Measurements from ENCODE around the gene JMY.

The JMY gene

DNA sequence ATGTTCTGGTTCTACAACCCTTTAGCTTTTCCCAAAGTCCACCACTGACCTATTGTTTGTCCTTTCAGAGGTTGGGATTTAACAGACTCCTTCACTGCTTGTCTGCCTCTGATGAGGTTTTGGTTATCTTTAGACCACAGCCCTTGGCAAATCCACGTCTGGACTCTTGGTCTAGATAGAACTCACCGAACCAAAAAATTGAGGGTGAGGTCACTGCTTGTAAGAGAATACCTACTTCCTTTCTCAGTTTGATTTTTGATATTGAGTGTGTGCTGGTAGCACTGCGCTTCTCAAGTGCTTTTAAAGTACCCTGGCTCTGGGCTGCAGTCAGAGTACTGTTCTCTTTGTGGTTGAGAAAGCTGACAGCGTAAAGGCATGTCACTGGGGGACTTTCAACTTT is 61.7 kb downstream of the JMY start:
- DNase-seq (ENCODE audit: low read depth in 2 of 2) = no peak

DNA sequence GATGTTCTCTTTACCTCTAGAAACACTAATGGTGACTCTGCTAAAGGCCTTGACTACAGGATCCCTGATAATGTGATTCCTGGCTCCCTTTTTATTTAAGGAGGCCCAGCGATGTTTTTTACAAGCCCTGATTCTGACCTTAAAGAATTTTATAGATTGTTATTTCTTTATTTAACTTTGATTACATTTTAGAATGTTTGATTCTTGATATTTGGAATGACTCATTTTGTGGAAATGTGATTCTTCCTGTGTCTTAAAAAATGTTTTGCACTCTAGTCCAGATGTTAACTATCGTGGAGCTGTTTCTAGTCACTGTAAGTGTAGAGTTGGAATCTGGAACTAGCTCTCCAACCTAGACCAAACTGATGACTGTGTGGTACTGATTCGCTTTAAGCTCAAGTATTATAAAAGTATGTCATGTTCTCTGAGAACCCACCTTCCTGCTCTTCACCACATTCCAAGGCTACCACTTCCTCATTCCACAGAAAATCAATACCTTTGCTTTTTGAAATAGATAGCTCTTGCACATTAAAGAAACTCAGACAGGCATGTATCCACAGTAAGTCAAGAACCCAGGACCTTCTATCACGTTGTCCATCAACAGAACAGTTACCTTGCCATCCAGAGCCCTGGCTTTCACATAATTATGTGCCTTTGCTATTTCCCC is 65.2 kb downstream of the JMY start:
- no peak for DNase-seq (ENCODE audit: low read depth in 2 of 2)

DNA sequence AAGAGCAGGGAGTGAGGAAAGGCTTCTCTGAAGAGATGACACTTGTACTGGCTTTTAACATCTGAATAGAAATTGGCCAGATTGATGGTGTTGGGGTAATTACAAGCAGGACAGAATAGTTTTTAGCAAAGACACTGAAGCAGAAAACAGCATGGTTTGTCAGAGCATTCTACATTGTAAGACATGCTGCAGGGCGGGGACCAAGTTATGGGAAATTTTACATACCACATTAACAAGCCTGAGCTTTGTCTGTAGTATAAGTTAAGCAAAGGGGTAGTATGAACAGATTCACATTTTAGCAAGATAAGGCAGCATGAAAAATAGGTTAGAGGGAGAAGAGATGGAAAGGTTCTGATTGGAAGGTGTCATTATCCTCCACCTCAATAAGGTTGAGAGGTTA is 66.5 kb downstream of the JMY start:
- DNase-seq (ENCODE audit: low read depth in 2 of 2) = no peak

DNA sequence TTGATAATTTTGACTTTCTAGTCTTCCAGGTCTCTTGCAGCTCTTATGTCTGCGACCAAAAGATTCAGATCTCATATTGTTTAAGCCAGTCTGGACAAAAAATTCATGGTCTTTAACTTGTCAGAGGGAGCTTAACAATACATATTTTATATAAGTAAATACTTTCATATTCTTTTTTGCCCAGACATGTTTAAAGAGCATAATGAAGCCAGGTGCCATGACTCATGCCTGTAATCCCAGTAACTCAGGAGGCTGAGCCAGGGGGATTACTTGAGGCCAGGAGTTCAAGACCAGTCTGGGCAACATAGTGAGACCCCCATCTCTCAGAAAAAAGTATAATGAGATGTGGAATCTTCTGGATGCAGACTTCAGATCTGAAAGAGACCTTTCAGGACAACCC is 69.8 kb downstream of the JMY start:
- DNase-seq (ENCODE audit: low read depth in 2 of 2) = no peak

DNA sequence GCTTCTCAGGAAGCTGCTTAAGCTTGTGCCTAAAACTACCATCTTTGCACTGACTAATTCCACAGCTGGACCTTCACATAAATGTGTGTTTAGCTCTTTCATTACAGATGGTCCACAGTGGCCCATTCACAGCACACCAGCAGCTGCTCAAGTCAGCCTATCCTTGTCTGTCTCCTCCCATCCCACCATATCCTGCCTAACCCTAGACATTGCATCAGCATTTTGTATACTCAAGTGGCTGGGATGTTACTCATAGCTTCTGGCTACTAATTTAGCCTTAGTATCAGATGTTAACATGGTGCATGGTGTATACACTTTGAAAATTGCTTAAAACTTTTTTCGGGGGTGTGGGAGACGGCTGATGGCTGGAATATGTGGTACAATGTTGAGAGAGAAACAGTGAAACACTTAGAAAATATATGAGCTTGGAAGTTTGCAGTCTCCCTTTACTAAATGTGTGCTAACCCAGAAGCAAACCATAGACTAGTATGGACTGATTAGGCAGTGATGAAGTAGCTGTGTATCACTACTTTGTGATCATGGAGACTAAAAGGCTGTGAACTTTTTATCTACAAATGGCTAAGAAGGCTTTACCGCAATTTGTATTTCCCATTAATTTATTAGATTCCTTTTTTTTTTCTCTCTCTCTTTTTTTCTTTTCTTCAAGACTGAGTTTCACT is 83.1 kb downstream of the JMY start:
- no peak for DNase-seq (ENCODE audit: low read depth in 2 of 2)

DNA sequence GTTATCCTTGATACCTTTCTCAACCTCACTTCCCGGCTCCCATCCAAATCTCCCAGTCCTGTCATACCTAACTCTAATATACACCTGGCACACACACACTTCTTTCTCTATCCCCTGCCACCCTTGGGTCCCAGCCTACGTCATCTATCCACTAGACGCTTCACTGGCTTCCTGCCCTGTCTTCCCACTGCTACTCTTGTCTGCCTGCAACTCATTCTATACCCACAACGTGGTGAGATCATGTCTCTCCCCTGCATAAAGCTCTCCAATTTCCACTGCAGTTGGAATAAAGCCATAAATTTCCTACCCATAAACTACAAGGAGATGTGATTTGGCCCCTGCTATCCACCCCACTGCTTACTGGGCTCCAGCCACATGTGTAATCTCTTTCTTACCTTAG is 93.5 kb downstream of the JMY start:
- no peak for DNase-seq (ENCODE audit: low read depth in 2 of 2)

DNA sequence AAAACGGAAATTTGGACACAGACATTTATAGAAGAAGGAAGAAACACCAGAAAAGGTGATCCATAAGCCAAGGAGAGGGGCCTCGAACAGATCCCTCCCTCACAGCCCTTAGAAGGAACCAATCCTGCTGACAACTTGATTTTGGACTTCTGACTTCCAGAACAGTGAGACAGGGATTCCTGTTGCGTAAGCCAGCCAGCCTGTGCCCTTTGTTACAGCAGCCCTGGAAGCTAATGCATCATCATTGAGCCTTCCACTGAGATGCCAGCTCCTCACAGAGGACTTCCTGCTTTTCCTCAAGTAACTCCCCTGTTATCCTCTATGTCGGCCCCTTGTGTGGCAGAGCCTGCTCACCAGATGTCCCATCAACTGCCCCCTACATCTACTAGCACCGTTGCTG is 94.1 kb downstream of the JMY start:
- DNase-seq (ENCODE audit: low read depth in 2 of 2) = no peak

DNA sequence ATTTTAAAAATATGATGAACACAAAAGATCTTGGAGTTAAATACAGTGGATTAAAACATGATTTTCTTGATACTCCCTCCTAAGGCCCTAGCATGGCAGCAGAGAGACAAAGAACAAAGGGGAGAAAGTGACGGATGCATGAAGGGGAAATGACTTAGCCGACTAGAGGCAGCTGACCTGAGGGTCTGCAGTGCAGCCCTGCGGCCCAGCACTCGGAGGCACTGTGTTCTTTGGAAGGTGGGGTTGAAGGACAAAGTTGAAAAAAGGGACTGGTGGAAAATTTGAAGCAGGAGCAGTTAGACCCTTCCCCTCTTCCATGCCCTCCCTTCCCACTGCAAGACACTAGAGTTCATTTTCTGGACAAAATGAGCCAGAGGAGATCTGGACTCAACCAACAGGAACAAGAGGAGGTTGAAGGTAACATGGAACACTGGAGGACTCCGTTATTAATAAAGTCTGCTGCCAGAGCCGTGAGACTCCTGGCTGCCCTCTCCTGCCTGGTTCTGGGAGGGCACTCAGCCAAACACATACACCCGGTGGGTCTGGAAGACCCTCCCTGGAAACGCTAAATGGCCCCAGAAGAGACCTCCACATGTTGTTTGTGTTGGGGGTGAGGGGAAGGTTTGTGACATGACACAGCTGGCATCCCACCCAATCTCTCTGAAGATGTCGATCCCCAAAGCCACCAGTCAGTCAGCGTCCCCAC is 98.1 kb downstream of the JMY start:
- no peak for DNase-seq (ENCODE audit: low read depth in 2 of 2)

DNA sequence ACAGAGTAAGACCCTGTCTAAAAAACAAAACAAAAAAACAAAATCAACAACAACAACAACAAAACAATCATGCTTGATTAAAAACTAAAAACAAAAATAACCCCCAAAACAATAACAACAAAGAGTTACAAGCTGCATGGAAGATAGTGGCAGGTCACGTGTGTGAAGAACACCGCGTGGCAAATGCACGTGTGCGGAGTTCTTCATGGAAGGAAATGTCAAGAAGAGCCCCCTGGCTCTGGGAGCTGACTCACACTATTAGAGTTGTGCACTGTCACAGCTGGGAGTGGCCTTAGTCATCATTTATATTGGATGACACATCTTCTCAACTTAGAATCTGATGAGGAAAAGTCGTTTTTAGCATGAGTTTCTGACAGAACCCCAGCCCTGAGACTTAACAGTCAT is 110.5 kb downstream of the JMY start:
- DNase-seq (ENCODE audit: low read depth in 2 of 2) = no peak

DNA sequence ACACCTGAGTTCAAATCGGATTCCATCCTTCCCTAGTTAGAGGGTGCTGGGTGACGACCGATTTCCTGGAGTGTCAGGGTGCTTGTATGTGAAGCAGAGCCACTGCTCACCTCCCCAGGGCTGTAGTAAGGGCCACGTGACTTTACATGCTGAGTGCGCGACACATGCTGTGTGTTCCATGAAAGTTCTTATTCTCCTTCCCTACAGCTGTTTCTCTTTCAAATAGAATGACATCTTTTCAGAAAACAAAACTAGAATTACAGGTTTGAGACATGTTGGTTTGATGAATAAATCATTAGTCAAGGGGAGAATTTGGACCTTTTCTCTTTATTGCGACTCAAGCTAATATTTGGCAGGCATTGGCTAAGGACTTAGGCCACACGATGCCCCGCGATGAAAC is 113.1 kb downstream of the JMY start:
- no peak for DNase-seq (ENCODE audit: low read depth in 2 of 2)

DNA sequence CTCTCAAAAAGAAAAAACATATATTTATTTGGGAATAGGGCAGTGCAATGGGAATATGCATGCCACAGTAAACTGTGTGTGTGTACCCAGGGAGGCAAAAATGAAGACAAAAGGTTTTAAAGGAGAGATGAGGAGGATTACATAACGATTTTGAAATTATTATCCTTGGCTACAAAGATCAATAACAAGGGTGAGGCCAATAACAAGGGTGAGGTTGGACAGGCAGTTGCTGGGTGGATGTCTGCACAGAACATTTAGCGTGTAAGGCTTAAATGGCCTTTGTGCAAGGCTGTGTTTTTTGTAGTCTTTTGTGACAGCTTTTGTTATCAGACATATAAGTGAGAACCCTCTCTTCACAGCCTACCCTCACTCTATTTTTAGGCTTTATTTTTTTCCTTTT is 114.0 kb downstream of the JMY start:
- no peak for DNase-seq (ENCODE audit: low read depth in 2 of 2)

DNA sequence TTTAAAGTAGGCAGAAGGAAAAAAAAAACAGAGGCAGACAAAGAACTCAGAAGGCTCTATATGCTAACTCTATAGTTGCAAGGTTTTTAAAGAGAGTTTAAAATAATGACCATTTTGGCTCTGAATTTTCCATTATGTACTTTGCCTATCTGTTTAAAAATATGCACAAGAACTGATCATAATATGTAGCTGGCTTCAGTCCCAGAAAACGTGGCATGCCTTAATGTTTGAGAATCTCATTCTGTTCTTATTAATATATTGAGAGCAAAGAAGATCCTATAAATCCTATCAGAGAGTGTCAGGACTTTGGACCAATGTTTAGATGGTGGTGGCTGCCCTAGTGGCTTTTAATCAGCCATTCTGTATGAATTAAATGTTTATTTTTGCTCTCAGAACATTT is 121.5 kb downstream of the JMY start:
- no peak for DNase-seq (ENCODE audit: low read depth in 2 of 2)

Data from stimulated activated CD8-positive, alpha-beta memory T cell treated with anti-CD3 and anti-CD28 coated beads, Interleukin-15, amount 100 ng/mL, for 48 hours (primary cell).